GM23248 (cell line): Measurements from ENCODE around the gene APC2. TPM values are rescaled to one million over a fixed set of nuclear protein-coding genes. Genes with fewer than 3 reads are reported as not detected.

Source experiments
- DNase-seq: peaks from one replicate; pipeline ENCODE4 v3.0.0-alpha.2; 2015
- H2AFZ ChIP-seq: fragments of 200-600 bp; sonication (generic); 2 replicates; pipeline ENCODE4 v1.6.1; 2016; ENCODE audit warnings: antibody characterized with exemption
- H3F3A ChIP-seq: fragments of 200-600 bp; sonication (generic); 2 replicates; pipeline ENCODE4 v1.6.1; 2016; ENCODE audit warnings: mild to moderate bottlenecking, antibody characterized with exemption, mixed run types; ENCODE audit not compliant: insufficient read depth
- H3K27ac ChIP-seq: fragments of 200-600 bp; sonication (generic); 2 replicates; pipeline ENCODE4 v1.5.1; 2016; ENCODE audit warnings: mild to moderate bottlenecking
- H3K27me3 ChIP-seq: fragments of 200-600 bp; sonication (generic); replicated peaks from 2 replicates; pipeline ENCODE4 v1.6.1; 2016; ENCODE audit warnings: mild to moderate bottlenecking; ENCODE audit not compliant: insufficient read depth
- H3K36me3 ChIP-seq: fragments of 200-600 bp; sonication (generic); 2 replicates; pipeline ENCODE4 v1.6.1; 2016; ENCODE audit warnings: low read depth, mild to moderate bottlenecking
- H3K4me1 ChIP-seq: fragments of 200-600 bp; sonication (generic); 2 replicates; pipeline ENCODE4 v1.6.1; 2016; ENCODE audit warnings: mild to moderate bottlenecking; ENCODE audit not compliant: insufficient read depth
- H3K4me2 ChIP-seq: fragments of 200-600 bp; sonication (generic); one replicate; pipeline ENCODE4 v1.6.1; 2016; ENCODE audit warnings: mild to moderate bottlenecking; ENCODE audit not compliant: unreplicated experiment
- H3K4me3 ChIP-seq: fragments of 200-600 bp; sonication (generic); 2 replicates; pipeline ENCODE4 v1.5.1; 2016; ENCODE audit warnings: mild to moderate bottlenecking
- H3K79me2 ChIP-seq: fragments of 200-600 bp; sonication (generic); 2 replicates; pipeline ENCODE4 v1.6.1; 2016; ENCODE audit warnings: mild to moderate bottlenecking; ENCODE audit not compliant: insufficient read depth
- H3K9ac ChIP-seq: fragments of 200-600 bp; sonication (generic); 2 replicates; pipeline ENCODE4 v1.6.1; 2016; ENCODE audit warnings: mild to moderate bottlenecking
- H3K9me2 ChIP-seq: fragments of 200-600 bp; sonication (generic); 2 replicates; pipeline ENCODE4 v1.6.1; 2016; ENCODE audit warnings: mixed run types, mild to moderate bottlenecking, moderate library complexity; ENCODE audit not compliant: insufficient read depth
- H3K9me3 ChIP-seq: fragments of 200-600 bp; sonication (generic); one replicate; pipeline ENCODE4 v1.6.1; 2017; ENCODE audit warnings: low read depth
- H4K20me1 ChIP-seq: fragments of 200-600 bp; sonication (generic); 2 replicates; pipeline ENCODE4 v1.6.0; 2016; ENCODE audit not compliant: insufficient read depth
- EZH2 ChIP-seq: fragments of 200-600 bp; sonication (generic); IDR thresholded peaks from 2 replicates; pipeline ENCODE4 v1.6.1; 2018; ENCODE audit warnings: antibody characterized with exemption, mild to moderate bottlenecking; ENCODE audit not compliant: insufficient read depth, poor library complexity, severe bottlenecking
- EZH2phosphoT487 ChIP-seq: fragments of 200-600 bp; sonication (generic); IDR thresholded peaks from 2 replicates; pipeline ENCODE4 v1.6.1; 2018; ENCODE audit warnings: antibody characterized with exemption, moderate library complexity, mild to moderate bottlenecking, low read depth; ENCODE audit not compliant: insufficient read depth
- WGBS, 2 experiments: methylation state at CpG; one replicate each; pipeline ENCODE4 v1.1.6; 2015 to 2017; ENCODE audit warnings: low lambda C conversion rate in 2 of 2, low coverage in 1 of 2; ENCODE audit errors: missing lambda C conversion rate in 2 of 2; 5-methylcytosine and 5-hydroxymethylcytosine counted together
- in situ Hi-C: fragments of 300-500 bp; cut with MboI; formaldehyde crosslinking; loops from 2 replicates; pipeline ENCODE4 v1.15.0; 2020
- polyA plus RNA-seq: library from polyadenylated mRNA; unstranded; fragments of >200 nt; fragmentation: Nextera tagmentation; extraction: Ambion mirVana; gene quantifications from 2 replicates; pipeline ENCODE4 v1.2.1, GENCODE V29; 2016
- total RNA-seq: library from RNA; depleted of rRNA; stranded (reverse); fragments of >200 nt; shearing (Covaris generic); gene quantifications from 2 replicates; pipeline ENCODE4 v1.2.3, GENCODE V29; 2014

The APC2 gene
- total and polyA plus RNA-seq, 2 experiments from 2014 or later: 0.10 to 0.11 TPM

GRCh38 chr19:1416014-1416841 is 33.7 kb upstream of the APC2 start:
- peak; percentile 75 for DNase-seq
- TF ChIP-seq EZH2phosphoT487 (no peak), EZH2 (no peak)
- no peaks in the 10 kb centered on the region for H3K36me3 ChIP-seq
- in situ Hi-C loops: no loop called here
- peak overlapping the region; percentile 73 for H3K9ac ChIP-seq
- H3K4me3 ChIP-seq: peak overlapping the region; percentile 27
- H2AFZ ChIP-seq: no peak overlapping the region
- no peaks in the 10 kb centered on the region for H3K9me2 ChIP-seq
- peaks cover 21% of the 10 kb centered on the region for H3K4me1 ChIP-seq
- peaks cover 99% of the 10 kb centered on the region for H3K79me2 ChIP-seq
- peaks cover 10% of the 10 kb centered on the region; the same call in 1 of the 2 replicates for H3F3A ChIP-seq
- peak overlapping the region; percentile 41 for H3K4me2 ChIP-seq
- WGBS, 2 experiments: 60 to 61% methylated on average over 28 of the region's 28 CpGs
- H3K27ac ChIP-seq: peak overlapping the region; percentile 90
- no peaks in the 10 kb centered on the region for H3K27me3 ChIP-seq
- H4K20me1 ChIP-seq: peaks cover 4% of the 10 kb centered on the region; the same call in 1 of the 2 replicates
- no peaks in the 10 kb centered on the region for H3K9me3 ChIP-seq

GRCh38 chr19:1417145-1417544 is 32.8 kb upstream of the APC2 start:
- Histone ChIP-seq H2AFZ (no peak overlapping the region), H3K27ac (peak overlapping the region; percentile 90), H4K20me1 (peaks cover 4% of the 10 kb centered on the region; the same call in 1 of the 2 replicates), H3K27me3 (no peaks in the 10 kb centered on the region), H3K9me2 (no peaks in the 10 kb centered on the region), H3K4me2 (no peak overlapping the region), H3K79me2 (peaks cover 99% of the 10 kb centered on the region), H3K4me3 (no peak overlapping the region), H3K4me1 (peaks cover 15% of the 10 kb centered on the region), H3F3A (peaks cover 10% of the 10 kb centered on the region; the same call in 1 of the 2 replicates), H3K9ac (0 out of 2 replicates have a peak overlapping the region, but pooled peaks have one; percentile 73), H3K9me3 (no peaks in the 10 kb centered on the region), H3K36me3 (no peaks in the 10 kb centered on the region; the same call in 1 of the 2 replicates)
- no peak for TF ChIP-seq EZH2phosphoT487
- TF ChIP-seq EZH2: no peak
- no peak for DNase-seq
- 74 to 81% methylated on average over 20 to 21 of the region's 21 CpGs for WGBS, 2 experiments
- in situ Hi-C loops: no loop called here

- Histone ChIP-seq H3K4me1 (peaks cover 14% of the 10 kb centered on the region), H3K27me3 (no peaks in the 10 kb centered on the region), H2AFZ (no peak overlapping the region), H3K79me2 (peaks cover 99% of the 10 kb centered on the region), H3K4me2 (no peak overlapping the region), H3K4me3 (no peak overlapping the region), H3F3A (peaks cover 10% of the 10 kb centered on the region; the same call in 1 of the 2 replicates), H3K36me3 (peaks cover 4% of the 10 kb centered on the region; the same call in 1 of the 2 replicates), H3K27ac (no peak overlapping the region), H3K9me2 (no peaks in the 10 kb centered on the region), H3K9ac (no peak overlapping the region), H3K9me3 (no peaks in the 10 kb centered on the region), H4K20me1 (peaks cover 4% of the 10 kb centered on the region; the same call in 1 of the 2 replicates)
- no peak for DNase-seq
- in situ Hi-C loops: no loop called here
- 93 to 94% methylated on average over 30 of the region's 30 CpGs for WGBS, 2 experiments
- no peak for TF ChIP-seq EZH2
- TF ChIP-seq EZH2phosphoT487: no peak
Observed at GRCh38 chr19:1417681-1418495, 32.0 kb upstream of the APC2 start.

- peaks cover 4% of the 10 kb centered on the region; the same call in 1 of the 2 replicates for H4K20me1 ChIP-seq
- H3K4me2 ChIP-seq: no peak overlapping the region
- H2AFZ ChIP-seq: no peak overlapping the region
- H3K9me2 ChIP-seq: no peaks in the 10 kb centered on the region
- H3K9me3 ChIP-seq: no peaks in the 10 kb centered on the region
- peaks cover 99% of the 10 kb centered on the region for H3K79me2 ChIP-seq
- H3K4me3 ChIP-seq: no peak overlapping the region
- in situ Hi-C loops: no loop called here
- peaks cover 6% of the 10 kb centered on the region; the same call in 1 of the 2 replicates for H3K36me3 ChIP-seq
- TF ChIP-seq EZH2 (no peak), EZH2phosphoT487 (no peak)
- H3K27me3 ChIP-seq: no peaks in the 10 kb centered on the region
- no peak overlapping the region for H3K9ac ChIP-seq
- peaks cover 10% of the 10 kb centered on the region; the same call in 1 of the 2 replicates for H3F3A ChIP-seq
- no peak overlapping the region for H3K27ac ChIP-seq
- H3K4me1 ChIP-seq: peaks cover 14% of the 10 kb centered on the region
- 93% methylated on average over 13 of the region's 13 CpGs for WGBS, 2 experiments
- no peak for DNase-seq
Observed at GRCh38 chr19:1418496-1418775, 31.5 kb upstream of the APC2 start.
